ENCODE data around the gene POU4F1.
"Not testable (repeated sequence)": the region's sequence is repeated elsewhere in the genome, so short reads cannot be mapped to it uniquely, and the experiment has no call there.

Gene POU4F1, protein sequence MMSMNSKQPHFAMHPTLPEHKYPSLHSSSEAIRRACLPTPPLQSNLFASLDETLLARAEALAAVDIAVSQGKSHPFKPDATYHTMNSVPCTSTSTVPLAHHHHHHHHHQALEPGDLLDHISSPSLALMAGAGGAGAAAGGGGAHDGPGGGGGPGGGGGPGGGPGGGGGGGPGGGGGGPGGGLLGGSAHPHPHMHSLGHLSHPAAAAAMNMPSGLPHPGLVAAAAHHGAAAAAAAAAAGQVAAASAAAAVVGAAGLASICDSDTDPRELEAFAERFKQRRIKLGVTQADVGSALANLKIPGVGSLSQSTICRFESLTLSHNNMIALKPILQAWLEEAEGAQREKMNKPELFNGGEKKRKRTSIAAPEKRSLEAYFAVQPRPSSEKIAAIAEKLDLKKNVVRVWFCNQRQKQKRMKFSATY

DNA sequence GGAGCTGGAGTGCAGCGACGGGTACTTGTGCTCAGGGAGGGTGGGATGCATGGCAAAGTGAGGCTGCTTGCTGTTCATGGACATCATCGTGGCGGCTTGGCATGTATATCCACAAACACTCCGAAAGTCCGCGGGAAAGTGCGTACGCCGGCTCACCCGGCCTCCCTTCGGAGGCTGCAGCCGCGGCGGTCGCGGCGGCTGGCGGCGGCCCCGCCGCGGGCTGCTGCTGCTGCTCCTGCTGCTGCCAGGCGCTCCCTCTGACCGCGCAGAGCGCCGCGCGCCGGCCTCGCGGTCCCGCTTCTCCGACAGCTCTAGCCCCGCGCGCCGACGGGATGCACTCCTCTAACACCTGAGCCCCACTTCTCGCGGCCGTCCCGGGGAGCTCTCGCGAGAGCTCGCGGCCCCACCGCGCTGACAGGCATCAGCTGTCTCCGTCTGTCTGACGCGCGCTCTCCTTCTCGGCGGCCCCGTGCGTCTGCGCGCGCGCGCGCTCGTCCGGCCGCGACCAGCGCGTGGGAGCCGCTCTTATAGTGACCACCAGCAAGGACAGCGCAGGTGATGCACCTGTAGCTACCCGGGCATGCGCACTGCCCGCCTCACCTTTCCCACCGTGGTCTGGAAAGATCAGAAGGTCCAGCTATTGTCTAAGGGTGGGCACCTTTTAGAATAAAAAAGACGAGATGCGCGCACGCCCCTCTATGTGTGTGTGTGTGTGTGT is at the start of gene POU4F1:
Gene POU4F1, minus strand, starts transcription at position 313 of the 718 bp plus-strand sequence. Its CDS starts 226 bp downstream, at position 87.
- DNase-seq, result peak; percentile 28

- DNase-seq, result no peak
Observed at GRCh38 chr13:78652651-78653050, 49.3 kb upstream of the POU4F1 start.

- no peak for DNase-seq
Observed at GRCh38 chr13:78650717-78651083, 47.3 kb upstream of the POU4F1 start.

GRCh38 chr13:78649997-78650716 is 46.8 kb upstream of the POU4F1 start:
- no peak for DNase-seq

GRCh38 chr13:78647109-78647678 is 43.8 kb upstream of the POU4F1 start:
- DNase-seq, result not testable (repeated sequence)

DNA sequence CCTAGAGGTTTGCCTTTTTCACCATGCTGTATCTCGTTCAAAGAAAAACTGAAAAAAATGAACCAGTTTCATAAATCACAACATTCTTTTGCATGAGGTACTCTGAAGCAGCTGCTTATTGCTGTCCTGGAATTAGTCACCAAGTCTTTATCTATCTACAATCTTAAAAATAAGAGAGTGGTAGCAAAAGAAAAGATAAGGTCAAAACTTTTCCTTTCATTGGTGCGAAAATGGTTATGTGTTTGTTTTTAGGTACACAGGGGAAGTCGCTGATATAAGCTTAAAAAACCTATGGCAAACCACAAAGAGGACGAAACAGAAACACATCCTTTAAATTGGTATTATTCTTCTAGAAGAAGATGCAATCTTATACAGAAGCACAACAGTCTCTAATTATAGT is 34.9 kb upstream of the POU4F1 start:
- no peak for DNase-seq

- no peak for DNase-seq
Observed at GRCh38 chr13:78636495-78636894, 33.1 kb upstream of the POU4F1 start.

DNA sequence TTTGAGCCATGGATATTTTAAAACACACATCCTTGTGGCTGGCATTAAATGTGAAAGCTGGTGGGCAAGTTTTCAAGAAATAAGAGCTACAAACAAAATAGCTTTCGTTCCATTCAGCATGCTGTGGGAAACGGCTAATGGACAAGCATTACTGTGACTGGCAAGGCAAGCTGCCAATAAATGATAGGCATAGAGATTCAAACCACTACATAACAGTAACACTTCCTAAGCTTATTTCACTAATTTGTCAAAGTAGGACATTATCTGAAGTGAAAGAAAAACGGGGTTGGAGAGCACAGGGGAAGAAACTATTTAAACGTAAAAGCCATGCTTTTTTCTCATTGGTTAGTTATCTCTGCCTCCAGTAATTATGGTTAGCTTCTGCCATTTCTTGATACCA is 29.6 kb upstream of the POU4F1 start:
- no peak for DNase-seq

DNA sequence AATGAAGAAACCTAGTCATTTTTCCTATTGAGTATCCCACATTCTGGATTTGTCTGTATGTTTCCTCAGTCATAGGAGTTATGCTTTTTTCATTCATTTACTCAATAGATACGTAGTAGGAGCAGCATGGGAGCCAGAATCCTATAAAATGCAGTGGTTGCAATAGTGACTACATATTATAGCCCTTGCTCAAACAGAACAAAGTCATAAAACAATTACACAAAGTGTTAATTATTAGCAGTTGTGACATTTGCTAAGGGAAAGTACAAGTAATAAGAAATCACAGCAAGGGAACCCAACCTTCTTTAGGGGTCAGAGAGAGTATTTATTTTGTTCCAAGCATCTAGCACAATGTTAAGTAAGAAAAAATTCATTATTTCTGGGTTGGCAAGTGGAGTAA is 27.7 kb upstream of the POU4F1 start:
- DNase-seq, result no peak

- DNase-seq, result no peak
Observed at GRCh38 chr13:78630511-78630910, 27.2 kb upstream of the POU4F1 start.

DNA sequence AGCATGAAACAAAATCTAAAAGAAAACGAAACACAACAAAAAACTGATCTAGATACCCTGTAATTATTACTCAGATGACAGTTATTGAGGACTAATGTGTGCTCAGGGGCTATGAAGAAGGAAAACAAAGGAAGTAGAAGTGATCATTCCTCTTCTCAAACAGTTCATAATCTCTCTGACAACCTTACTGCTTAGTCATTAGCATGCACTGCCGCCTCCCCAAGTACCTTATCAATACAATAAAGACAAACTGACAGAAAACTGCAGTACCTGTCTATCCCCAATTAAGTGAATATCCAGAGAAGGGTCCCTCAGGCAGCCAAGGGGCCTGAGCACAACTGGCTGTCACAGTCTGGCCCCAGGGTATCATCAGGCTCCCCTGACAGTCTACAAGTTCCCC is 22.0 kb upstream of the POU4F1 start:
- no peak for DNase-seq

- DNase-seq, result no peak
Observed at GRCh38 chr13:78623132-78623531, 19.8 kb upstream of the POU4F1 start.

DNA sequence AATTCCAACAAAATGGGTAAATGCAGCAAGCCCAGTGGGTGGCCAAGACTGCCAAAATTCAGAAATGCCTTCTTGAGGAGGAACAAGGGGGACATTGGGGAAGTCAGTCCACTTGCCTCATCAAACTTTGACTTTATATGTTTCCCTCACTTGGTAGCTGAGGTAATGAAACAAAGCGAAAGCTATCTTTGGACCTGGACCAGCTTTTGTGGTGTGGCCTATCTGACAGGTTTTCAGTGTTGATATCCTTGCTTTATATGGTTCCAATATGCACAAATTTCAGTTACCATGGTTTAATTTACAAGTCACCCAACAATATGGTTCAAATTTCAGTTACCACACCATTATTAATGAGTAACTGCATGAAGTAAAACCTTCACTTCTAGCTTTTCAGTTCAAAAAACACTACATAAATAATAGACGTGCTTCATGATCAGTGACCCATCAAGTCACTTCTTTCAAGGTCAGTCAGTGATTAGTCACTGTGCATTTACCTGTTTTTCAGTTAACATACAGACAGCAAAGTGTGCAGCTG is 17.7 kb upstream of the POU4F1 start:
- no peak for DNase-seq

GRCh38 chr13:78618411-78618810 is 15.1 kb upstream of the POU4F1 start:
- DNase-seq, result no peak

GRCh38 chr13:78611040-78611439 is 7.7 kb upstream of the POU4F1 start:
- DNase-seq, result no peak

DNA sequence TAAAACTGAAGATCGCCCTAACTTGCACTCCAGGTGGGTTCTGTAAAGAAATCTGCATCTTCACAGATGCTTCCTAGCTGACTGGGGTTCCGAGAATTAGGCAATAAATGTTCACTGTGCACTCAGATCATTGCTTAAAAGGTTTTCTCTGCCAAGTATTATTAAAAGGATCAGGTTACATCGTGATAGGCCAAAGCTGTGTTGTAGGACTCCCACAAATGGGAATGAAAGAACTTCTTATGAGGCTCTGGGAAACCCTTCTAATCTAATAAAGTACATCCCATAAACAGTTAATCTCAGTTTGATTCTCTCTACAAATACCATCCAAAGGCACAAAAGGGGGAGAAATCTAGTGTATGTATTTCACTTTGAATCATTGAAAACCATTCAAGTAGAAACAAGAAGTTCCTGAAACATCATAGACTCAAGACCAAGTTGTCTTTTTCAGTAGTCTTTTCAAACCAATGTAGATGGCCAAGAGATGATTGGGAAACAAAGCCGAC is 7.1 kb upstream of the POU4F1 start:
- DNase-seq, result peak; percentile 19

- no peak for DNase-seq
Observed at GRCh38 chr13:78609464-78610205, 6.3 kb upstream of the POU4F1 start.

DNA sequence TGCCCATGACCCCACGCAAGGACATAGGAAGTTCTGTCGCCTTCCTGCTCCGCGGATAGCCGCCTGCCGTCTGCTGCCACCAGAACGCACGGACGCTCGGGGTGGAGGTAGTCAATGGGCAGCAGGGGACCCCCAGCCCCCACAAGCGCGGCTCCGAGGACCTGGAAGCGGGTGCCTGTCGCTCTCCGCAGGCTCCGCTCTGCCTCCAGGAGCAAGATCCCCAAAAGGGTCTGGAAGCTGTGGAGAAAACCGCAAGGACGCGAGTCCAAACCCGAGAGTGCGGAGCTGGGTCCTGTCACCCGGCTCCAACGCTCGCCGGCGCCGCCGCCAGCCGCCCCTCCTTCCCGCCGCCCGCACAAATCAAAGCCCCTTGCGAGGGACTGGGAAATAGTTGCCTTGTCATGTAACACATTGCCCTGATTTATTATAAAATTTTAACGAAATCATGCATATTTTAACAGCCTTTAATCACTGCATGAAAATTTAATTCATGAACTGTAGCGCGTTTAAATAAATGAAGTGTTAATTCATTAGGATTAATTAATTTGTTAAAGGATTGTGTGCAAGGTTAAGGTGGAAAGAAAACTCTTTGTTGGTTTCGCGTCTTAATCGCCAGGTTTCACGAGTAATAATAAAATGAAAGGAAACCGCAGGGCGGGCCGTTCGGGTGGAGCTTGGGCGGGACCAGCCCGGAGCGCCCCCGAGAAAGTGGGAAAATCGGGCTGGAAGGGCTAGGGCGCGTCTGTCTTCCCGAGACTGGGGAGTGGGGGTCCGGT is 5.5 kb upstream of the POU4F1 start:
- no peak for DNase-seq

- DNase-seq, result no peak
Observed at GRCh38 chr13:78608252-78608687, 4.9 kb upstream of the POU4F1 start.

- no peak for DNase-seq
Observed at GRCh38 chr13:78607409-78608251, 4.3 kb upstream of the POU4F1 start.
